ENCODE data around the gene TUBGCP6.

DNA sequence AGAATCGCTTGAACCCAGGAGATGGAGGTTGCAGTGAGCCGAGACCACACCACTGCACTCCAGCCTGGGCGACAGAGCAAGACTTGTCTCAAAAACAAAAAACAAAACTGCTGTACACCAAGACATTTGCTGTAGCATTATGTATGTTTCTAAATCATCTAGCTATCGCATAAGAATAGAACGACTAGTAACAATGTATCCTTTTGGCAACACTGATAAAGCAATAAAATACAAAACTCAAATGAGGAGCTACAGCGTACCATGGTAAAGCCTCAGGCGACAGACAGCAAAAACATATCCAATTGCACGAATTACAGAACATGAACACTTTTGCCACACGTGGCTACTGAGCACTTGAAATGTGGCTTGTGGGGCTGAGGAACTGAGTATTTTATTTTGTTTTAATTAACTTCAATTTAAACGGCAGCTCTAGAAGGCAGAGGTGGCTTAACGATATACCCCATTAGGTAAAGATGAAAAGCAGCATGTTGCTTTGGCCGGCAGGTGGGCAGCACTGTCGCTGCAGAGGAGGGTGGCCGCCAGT lies 2.3 kb downstream of the TUBGCP6 start:
- TF ChIP-seq, protein P1, sequence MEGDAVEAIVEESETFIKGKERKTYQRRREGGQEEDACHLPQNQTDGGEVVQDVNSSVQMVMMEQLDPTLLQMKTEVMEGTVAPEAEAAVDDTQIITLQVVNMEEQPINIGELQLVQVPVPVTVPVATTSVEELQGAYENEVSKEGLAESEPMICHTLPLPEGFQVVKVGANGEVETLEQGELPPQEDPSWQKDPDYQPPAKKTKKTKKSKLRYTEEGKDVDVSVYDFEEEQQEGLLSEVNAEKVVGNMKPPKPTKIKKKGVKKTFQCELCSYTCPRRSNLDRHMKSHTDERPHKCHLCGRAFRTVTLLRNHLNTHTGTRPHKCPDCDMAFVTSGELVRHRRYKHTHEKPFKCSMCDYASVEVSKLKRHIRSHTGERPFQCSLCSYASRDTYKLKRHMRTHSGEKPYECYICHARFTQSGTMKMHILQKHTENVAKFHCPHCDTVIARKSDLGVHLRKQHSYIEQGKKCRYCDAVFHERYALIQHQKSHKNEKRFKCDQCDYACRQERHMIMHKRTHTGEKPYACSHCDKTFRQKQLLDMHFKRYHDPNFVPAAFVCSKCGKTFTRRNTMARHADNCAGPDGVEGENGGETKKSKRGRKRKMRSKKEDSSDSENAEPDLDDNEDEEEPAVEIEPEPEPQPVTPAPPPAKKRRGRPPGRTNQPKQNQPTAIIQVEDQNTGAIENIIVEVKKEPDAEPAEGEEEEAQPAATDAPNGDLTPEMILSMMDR (IDR thresholded peaks at IDR 0.05) = no peak
- TF ChIP-seq POLR2AphosphoS5 (IDR thresholded peaks at IDR 0.05) = no peak
- TF ChIP-seq POLR2A (IDR thresholded peaks at IDR 0.05) = no peak

Measured in prostate gland (tissue), 2 donors.